ENCODE measurements around the gene COTL1. TPM values are rescaled to one million over a fixed set of nuclear protein-coding genes. Genes with fewer than 3 reads are reported as not detected.

COTL1 gene
- total RNA-seq, 1 experiment from 2014 or later = 408 TPM

DNA sequence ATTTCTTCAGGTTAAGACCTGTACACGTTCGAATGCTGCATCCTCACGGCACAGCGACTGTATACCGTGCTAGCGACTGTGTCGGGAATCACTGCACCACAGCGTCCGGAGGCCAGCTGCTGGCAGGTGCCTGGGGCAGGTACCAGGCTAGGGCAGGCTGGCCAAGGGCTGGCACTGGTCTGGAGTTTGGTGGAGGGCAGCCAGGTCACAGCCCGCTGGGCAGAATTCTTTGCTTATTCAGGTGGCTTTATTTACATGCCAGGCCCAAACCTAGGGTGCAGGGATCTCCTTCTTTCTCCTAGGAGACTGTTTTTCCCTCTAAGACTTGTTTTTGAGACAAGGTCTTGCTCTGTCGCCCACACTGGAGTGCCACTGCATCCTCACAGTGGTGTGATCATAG is 37.9 kb downstream of the COTL1 start:
- no peaks in the 10 kb centered on the region for H3K27me3 ChIP-seq (ENCODE audit: low read length)
- no peaks in the 10 kb centered on the region for H3K4me1 ChIP-seq (ENCODE audit: insufficient read depth, low read length)
- H3K9me2 ChIP-seq (replicated peaks; ENCODE audit: low read length) = no peaks in the 10 kb centered on the region
- POLR2A ChIA-PET (ENCODE audit: unreplicated experiment) = no interaction called here
- CTCF ChIA-PET = no interaction called here
- no peaks in the 10 kb centered on the region for H3K9me3 ChIP-seq (ENCODE audit: low read length)
- peaks cover 25% of the 10 kb centered on the region; the same call in 1 of the 2 replicates for H4K20me1 ChIP-seq (ENCODE audit: low read length)
- peaks cover 90% of the 10 kb centered on the region for H3K79me2 ChIP-seq (ENCODE audit: low read length)
- no peak overlapping the region for H3K4me3 ChIP-seq (ENCODE audit: low read length)
- H3K4me2 ChIP-seq (ENCODE audit: low read length) = no peak overlapping the region
- no peak overlapping the region for H3K27ac ChIP-seq (ENCODE audit: low read length)
- H3K36me3 ChIP-seq (ENCODE audit: low read depth, low read length) = peaks cover 7% of the 10 kb centered on the region; the same call in 1 of the 2 replicates
- H2AFZ ChIP-seq (ENCODE audit: low read length) = no peak overlapping the region
- no peak overlapping the region for H3K9ac ChIP-seq (ENCODE audit: low read length)
- DNase-seq = no peak
- H3F3A ChIP-seq (ENCODE audit: low read length, unreplicated experiment) = no peaks in the 10 kb centered on the region
- no TSS peak for BruUV-seq (replicated peaks)
- TF ChIP-seq EZH2phosphoT487 (IDR thresholded peaks at IDR 0.05; ENCODE audit: borderline replicate concordance, low read length) (no peak), EZH2 (IDR thresholded peaks at IDR 0.05; ENCODE audit: low read length, unreplicated experiment) (no peak)
- TF ChIP-seq, protein P1, sequence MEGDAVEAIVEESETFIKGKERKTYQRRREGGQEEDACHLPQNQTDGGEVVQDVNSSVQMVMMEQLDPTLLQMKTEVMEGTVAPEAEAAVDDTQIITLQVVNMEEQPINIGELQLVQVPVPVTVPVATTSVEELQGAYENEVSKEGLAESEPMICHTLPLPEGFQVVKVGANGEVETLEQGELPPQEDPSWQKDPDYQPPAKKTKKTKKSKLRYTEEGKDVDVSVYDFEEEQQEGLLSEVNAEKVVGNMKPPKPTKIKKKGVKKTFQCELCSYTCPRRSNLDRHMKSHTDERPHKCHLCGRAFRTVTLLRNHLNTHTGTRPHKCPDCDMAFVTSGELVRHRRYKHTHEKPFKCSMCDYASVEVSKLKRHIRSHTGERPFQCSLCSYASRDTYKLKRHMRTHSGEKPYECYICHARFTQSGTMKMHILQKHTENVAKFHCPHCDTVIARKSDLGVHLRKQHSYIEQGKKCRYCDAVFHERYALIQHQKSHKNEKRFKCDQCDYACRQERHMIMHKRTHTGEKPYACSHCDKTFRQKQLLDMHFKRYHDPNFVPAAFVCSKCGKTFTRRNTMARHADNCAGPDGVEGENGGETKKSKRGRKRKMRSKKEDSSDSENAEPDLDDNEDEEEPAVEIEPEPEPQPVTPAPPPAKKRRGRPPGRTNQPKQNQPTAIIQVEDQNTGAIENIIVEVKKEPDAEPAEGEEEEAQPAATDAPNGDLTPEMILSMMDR (conservative IDR thresholded peaks at IDR 0.05; ENCODE audit: low read depth, low read length) = no peak
- ATAC-seq = no peak
- intact Hi-C loops (cut with micrococcal nuclease) = no loop called here

DNA sequence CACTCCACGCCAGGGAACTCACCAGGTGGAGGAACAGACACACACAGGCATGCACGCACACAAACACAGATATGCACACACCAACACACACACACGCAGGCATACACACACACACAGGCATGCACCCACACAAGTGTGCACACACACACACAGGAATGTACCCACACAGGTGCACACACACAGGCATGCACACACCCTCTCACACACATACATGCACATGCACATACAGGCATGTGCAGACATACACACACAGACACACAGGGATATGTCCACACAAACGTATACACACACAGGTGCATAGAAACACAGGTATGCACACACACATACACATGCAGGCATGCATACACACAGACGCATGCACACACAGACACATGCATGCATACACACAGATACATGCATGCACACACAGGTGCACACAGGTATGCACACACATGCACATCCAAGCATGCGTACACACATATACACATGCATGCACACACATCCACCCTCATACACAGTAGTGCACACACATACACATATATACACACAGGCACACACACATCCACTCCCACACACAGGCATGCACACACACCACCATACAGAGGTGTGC is 39.2 kb downstream of the COTL1 start:
- H3K36me3 ChIP-seq (ENCODE audit: low read depth, low read length) = peaks cover 3% of the 10 kb centered on the region; the same call in 1 of the 2 replicates
- H3K9ac ChIP-seq (ENCODE audit: low read length) = no peak overlapping the region
- H4K20me1 ChIP-seq (ENCODE audit: low read length) = peaks cover 23% of the 10 kb centered on the region; the same call in 1 of the 2 replicates
- ChIA-PET CTCF (no interaction called here), POLR2A (ENCODE audit: unreplicated experiment) (no interaction called here)
- H3F3A ChIP-seq (ENCODE audit: low read length, unreplicated experiment) = no peaks in the 10 kb centered on the region
- H2AFZ ChIP-seq (ENCODE audit: low read length) = no peak overlapping the region
- TF ChIP-seq, protein P1 (conservative IDR thresholded peaks at IDR 0.05; ENCODE audit: low read depth, low read length) = no peak
- no peak for TF ChIP-seq EZH2 (IDR thresholded peaks at IDR 0.05; ENCODE audit: low read length, unreplicated experiment)
- no peak for TF ChIP-seq EZH2phosphoT487 (IDR thresholded peaks at IDR 0.05; ENCODE audit: borderline replicate concordance, low read length)
- ATAC-seq = no peak
- H3K27ac ChIP-seq (ENCODE audit: low read length) = no peak overlapping the region
- intact Hi-C loops (cut with micrococcal nuclease) = no loop called here
- BruUV-seq (replicated peaks) = no TSS peak
- H3K9me3 ChIP-seq (ENCODE audit: low read length) = no peaks in the 10 kb centered on the region
- H3K4me1 ChIP-seq (ENCODE audit: insufficient read depth, low read length) = no peaks in the 10 kb centered on the region
- no peaks in the 10 kb centered on the region for H3K9me2 ChIP-seq (replicated peaks; ENCODE audit: low read length)
- H3K79me2 ChIP-seq (ENCODE audit: low read length) = peaks cover 83% of the 10 kb centered on the region
- no peaks in the 10 kb centered on the region for H3K27me3 ChIP-seq (ENCODE audit: low read length)
- H3K4me2 ChIP-seq (ENCODE audit: low read length) = no peak overlapping the region
- DNase-seq = no peak
- H3K4me3 ChIP-seq (ENCODE audit: low read length) = no peak overlapping the region

DNA sequence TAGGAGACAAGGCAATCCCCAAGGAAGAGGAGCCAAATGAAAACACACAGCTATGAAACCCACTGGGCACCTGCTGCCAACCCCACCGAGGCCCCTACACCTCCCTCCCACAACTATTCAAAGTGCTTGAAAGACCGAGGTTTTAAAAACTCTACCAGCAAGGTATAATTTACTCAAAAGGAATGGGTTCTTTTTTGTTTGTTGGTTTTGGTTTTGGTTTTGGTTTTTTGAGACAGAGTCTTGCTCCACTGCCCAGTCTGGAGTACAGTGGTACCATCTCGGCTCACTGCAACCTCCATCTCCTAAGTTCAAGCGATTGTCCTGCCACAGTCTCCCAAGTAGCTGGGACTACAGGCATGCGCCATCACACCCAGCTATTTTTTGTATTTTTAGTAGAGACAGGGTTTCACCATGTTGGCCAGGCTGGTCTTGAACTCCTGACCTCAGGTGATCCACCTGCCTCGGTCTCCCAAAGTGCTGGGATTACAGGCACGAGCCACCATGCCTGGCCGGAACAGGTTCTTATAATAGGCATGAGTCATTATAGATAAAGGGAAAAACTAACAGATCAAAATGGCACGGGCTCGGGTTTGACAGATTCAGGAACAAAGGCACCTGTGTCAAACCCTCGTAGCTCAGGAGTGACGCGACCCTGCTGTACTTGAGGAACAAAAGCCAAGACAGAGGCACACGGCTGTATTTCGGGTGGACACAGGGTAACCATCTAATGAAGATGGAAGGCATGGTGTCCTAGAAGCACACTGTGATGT is 40.7 kb downstream of the COTL1 start:
- Histone ChIP-seq H4K20me1 (ENCODE audit: low read length) (peaks cover 23% of the 10 kb centered on the region; the same call in 1 of the 2 replicates), H2AFZ (ENCODE audit: low read length) (no peak overlapping the region), H3K9ac (ENCODE audit: low read length) (no peak overlapping the region), H3K4me1 (ENCODE audit: insufficient read depth, low read length) (no peaks in the 10 kb centered on the region), H3K4me3 (ENCODE audit: low read length) (no peak overlapping the region), H3K36me3 (ENCODE audit: low read depth, low read length) (peaks cover 3% of the 10 kb centered on the region; the same call in 1 of the 2 replicates), H3K4me2 (ENCODE audit: low read length) (no peak overlapping the region), H3K79me2 (ENCODE audit: low read length) (peaks cover 81% of the 10 kb centered on the region), H3K27me3 (ENCODE audit: low read length) (no peaks in the 10 kb centered on the region), H3K9me2 (replicated peaks; ENCODE audit: low read length) (no peaks in the 10 kb centered on the region), H3K27ac (ENCODE audit: low read length) (no peak overlapping the region), H3F3A (ENCODE audit: low read length, unreplicated experiment) (no peaks in the 10 kb centered on the region), H3K9me3 (ENCODE audit: low read length) (no peaks in the 10 kb centered on the region)
- TF ChIP-seq EZH2phosphoT487 (IDR thresholded peaks at IDR 0.05; ENCODE audit: borderline replicate concordance, low read length) (no peak), EZH2 (IDR thresholded peaks at IDR 0.05; ENCODE audit: low read length, unreplicated experiment) (no peak)
- TF ChIP-seq, protein P1 (conservative IDR thresholded peaks at IDR 0.05; ENCODE audit: low read depth, low read length) = no peak
- POLR2A ChIA-PET (ENCODE audit: unreplicated experiment) = no interaction called here
- intact Hi-C loops (cut with micrococcal nuclease) = no loop called here
- BruUV-seq (replicated peaks) = no TSS peak
- DNase-seq = no peak
- ATAC-seq = no peak
- CTCF ChIA-PET = no interaction called here
